Osteocyte (in vitro differentiated cells): ENCODE results near the gene HIP1. TPM values are rescaled to one million over a fixed set of nuclear protein-coding genes. Genes with fewer than 3 reads are reported as not detected.
"Not testable (repeated sequence)": the region's sequence is repeated elsewhere in the genome, so short reads cannot be mapped to it uniquely, and the experiment has no call there.

Experiments
- DNase-seq: peaks from one replicate; pipeline ENCODE4 v3.0.0; 2021; ENCODE audit warnings: mixed read lengths; ENCODE audit not compliant: unreplicated experiment; ENCODE audit errors: extremely low spot score
- H3K27ac Mint-ChIP-seq: one replicate; pipeline ENCODE4 v1.8.0; 2021; ENCODE audit warnings: mild to moderate bottlenecking, mixed read lengths; ENCODE audit not compliant: unreplicated experiment
- H3K27me3 Mint-ChIP-seq: one replicate; pipeline ENCODE4 v1.8.0; 2021; ENCODE audit warnings: mixed read lengths; ENCODE audit not compliant: unreplicated experiment
- H3K36me3 Mint-ChIP-seq: one replicate; pipeline ENCODE4 v1.8.0; 2021; ENCODE audit warnings: mixed read lengths; ENCODE audit not compliant: unreplicated experiment
- H3K4me1 Mint-ChIP-seq: one replicate; pipeline ENCODE4 v1.8.0; 2021; ENCODE audit warnings: mixed read lengths; ENCODE audit not compliant: unreplicated experiment
- H3K4me3 Mint-ChIP-seq: one replicate; pipeline ENCODE4 v1.8.0; 2021; ENCODE audit warnings: mild to moderate bottlenecking, moderate library complexity, mixed read lengths; ENCODE audit not compliant: unreplicated experiment
- H3K9me3 Mint-ChIP-seq: one replicate; pipeline ENCODE4 v1.8.0; 2021; ENCODE audit warnings: mixed read lengths; ENCODE audit not compliant: unreplicated experiment
- CTCF ChIP-seq: fragments of 200-600 bp; sonication (generic); IDR thresholded peaks from 2 replicates; pipeline ENCODE4 v1.5.0; 2021; ENCODE audit warnings: antibody characterized with exemption, mild to moderate bottlenecking, moderate library complexity
- total RNA-seq: library from RNA; stranded (reverse); gene quantifications from 2 replicates; pipeline ENCODE4 v1.2.1, GENCODE V29; 2021

HIP1 gene
- total RNA-seq, 1 donor from 2014 or later, result 55.3 TPM

- no peak for DNase-seq
- Mint-ChIP-seq H3K27me3 (no peaks in the 10 kb centered on the region), H3K36me3 (peaks cover 25% of the 10 kb centered on the region), H3K4me3 (no peak overlapping the region), H3K9me3 (no peaks in the 10 kb centered on the region), H3K27ac (no peak overlapping the region), H3K4me1 (peaks cover 26% of the 10 kb centered on the region)
- no peak for TF ChIP-seq CTCF
Observed at GRCh38 chr7:75595766-75596165, 143.0 kb downstream of the HIP1 start.

- not testable (repeated sequence) for H3K27ac Mint-ChIP-seq, H3K4me3 Mint-ChIP-seq, DNase-seq, H3K9me3 Mint-ChIP-seq, H3K27me3 Mint-ChIP-seq
- Mint-ChIP-seq H3K36me3 (peaks cover 36% of the 10 kb centered on the region), H3K4me1 (peaks cover 14% of the 10 kb centered on the region)
Observed at GRCh38 chr7:75593500-75594184, 145.1 kb downstream of the HIP1 start.

GRCh38 chr7:75591467-75592255, 147.1 kb downstream of the HIP1 start:
- Mint-ChIP-seq H3K4me3 (no peak overlapping the region), H3K4me1 (peaks cover under 1% of the 10 kb centered on the region)

GRCh38 chr7:75590373-75591005, 148.3 kb downstream of the HIP1 start:
- Mint-ChIP-seq H3K4me3 (no peak overlapping the region), H3K9me3 (peaks cover 4% of the 10 kb centered on the region), H3K4me1 (no peaks in the 10 kb centered on the region), H3K36me3 (peaks cover 53% of the 10 kb centered on the region), H3K27ac (no peak overlapping the region), H3K27me3 (no peaks in the 10 kb centered on the region)
- no peak for TF ChIP-seq CTCF
- no peak for DNase-seq

More at GRCh38 chr7:75591467-75592255, 147.1 kb downstream of the HIP1 start:
- TF ChIP-seq CTCF, result no peak
- Mint-ChIP-seq H3K9me3 (peaks cover 4% of the 10 kb centered on the region), H3K27ac (no peak overlapping the region), H3K27me3 (no peaks in the 10 kb centered on the region), H3K36me3 (peaks cover 43% of the 10 kb centered on the region)
- no peak for DNase-seq

GRCh38 chr7:75584354-75584753, 154.4 kb downstream of the HIP1 start:
- H3K4me1 Mint-ChIP-seq, result no peaks in the 10 kb centered on the region
- no peak for DNase-seq
- peaks cover 61% of the 10 kb centered on the region for H3K36me3 Mint-ChIP-seq

More at GRCh38 chr7:75584354-75584753, 154.4 kb downstream of the HIP1 start:
- Mint-ChIP-seq H3K27ac (no peak overlapping the region), H3K9me3 (no peaks in the 10 kb centered on the region), H3K4me3 (no peak overlapping the region), H3K27me3 (no peaks in the 10 kb centered on the region)
- no peak for TF ChIP-seq CTCF
